HCT116 (cell line): ENCODE measurements around the gene FMN1. TPM values are rescaled to one million over a fixed set of nuclear protein-coding genes. Genes with fewer than 3 reads are reported as not detected.

ENCODE experiments used
- ATAC-seq: fragments of 200-7000 bp; cut with Tn5 transposase; 2 replicates; pipeline ENCODE4 v1.9.1; 2020; ENCODE audit warnings: mild to moderate bottlenecking, moderate library complexity
- BruUV-seq: library from RNA; stranded (reverse); fragments of 400-500 nt; replicated peaks from 2 replicates; lab custom pipeline; 2021; lab: Mats Ljungman, UMichigan
- CTCF ChIA-PET: fragments of 300-600 bp; sonication (Branson Sonifier 250); formaldehyde crosslinking; loops from one replicate; lab custom pipeline; 2021; ENCODE audit warnings: antibody characterized with exemption; lab: Charles Lee
- POLR2A ChIA-PET: fragments of 300-600, 350-600 bp; sonication (Branson Sonifier 250); formaldehyde crosslinking; loops from one replicate; lab custom pipeline; 2021; ENCODE audit warnings: antibody characterized with exemption; lab: Charles Lee
- RAD21 ChIA-PET, 2 experiments: fragments of 300-600 bp; sonication (Branson Sonifier 250); formaldehyde crosslinking; loops; one replicate each; lab custom pipeline; 2023; ENCODE audit warnings: low total read pairs in 2 of 2; ENCODE audit not compliant: uncharacterized antibody in 2 of 2, unreplicated experiment in 2 of 2, low non-redundant PET in 1 of 2; lab: Charles Lee
- DNase-seq: peaks from one replicate; pipeline ENCODE4 v3.0.0-alpha.2; 2010; ENCODE audit warnings: low read depth, low spot score
- H2AFZ ChIP-seq: fragments of 200-600 bp; shearing (Covaris generic), sonication (generic); 2 replicates; pipeline ENCODE4 v1.6.1; 2017; ENCODE audit warnings: low read depth, mixed run types, mixed read lengths, antibody characterized with exemption, low read length; ENCODE audit not compliant: poor library complexity, severe bottlenecking
- H3K27ac ChIP-seq: 2 replicates; pipeline ENCODE4 v1.5.1; 2012; ENCODE audit warnings: low read depth, low read length
- H3K27me3 ChIP-seq: fragments of 200-600 bp; sonication (generic); 2 replicates; pipeline ENCODE4 v1.6.1; 2016; ENCODE audit warnings: mixed run types, low read length, mixed read lengths; ENCODE audit not compliant: insufficient read depth
- H3K36me3 ChIP-seq, 2 experiments: fragments of 200-500 bp in 1 of 2; fragments of 200-600 bp in 1 of 2; sonication (Bioruptor generic) in 1 of 2; sonication (generic) in 1 of 2; 2 replicates each; pipeline versions ENCODE4 v1.5.1 to v1.6.1; 2014 to 2016; ENCODE audit warnings: low read length in 2 of 2, inconsistent platforms in 1 of 2, mixed read lengths in 1 of 2, mixed run types in 1 of 2; ENCODE audit not compliant: insufficient read depth in 2 of 2, control insufficient read depth in 1 of 2
- H3K4me1 ChIP-seq, 2 experiments: fragments of 200-600 bp in 1 of 2; sonication (generic) in 1 of 2; 2 replicates each; pipeline versions ENCODE4 v1.5.1 to v1.6.1; 2012 to 2017; ENCODE audit warnings: low read length in 2 of 2, inconsistent platforms in 1 of 2, mild to moderate bottlenecking in 1 of 2, mixed read lengths in 1 of 2, mixed run types in 1 of 2, moderate library complexity in 1 of 2; ENCODE audit not compliant: insufficient read depth in 2 of 2, control insufficient read depth in 1 of 2
- H3K4me2 ChIP-seq: fragments of 200-600 bp; sonication (generic); 2 replicates; pipeline ENCODE4 v1.6.1; 2017; ENCODE audit warnings: mixed run types, low read length, mixed read lengths
- H3K4me3 ChIP-seq, 2 experiments: fragments of 200-600 bp in 1 of 2; sonication (generic) in 1 of 2; replicated peaks in 1 of 2; 2 replicates each; pipeline ENCODE4 v1.5.1; 2011 to 2016; ENCODE audit warnings: low read length in 2 of 2, control low read depth in 1 of 2, low read depth in 1 of 2, mild to moderate bottlenecking in 1 of 2, mixed read lengths in 1 of 2, mixed run types in 1 of 2
- H3K79me2 ChIP-seq: fragments of 200-600 bp; sonication (generic); 2 replicates; pipeline ENCODE4 v1.6.1; 2017; ENCODE audit warnings: mild to moderate bottlenecking, mixed run types, low read length, moderate library complexity, mixed read lengths; ENCODE audit not compliant: insufficient read depth
- H3K9ac ChIP-seq: fragments of 200-600 bp; sonication (generic); 2 replicates; pipeline ENCODE4 v1.6.1; 2016; ENCODE audit warnings: low read length, mixed read lengths
- H3K9me2 ChIP-seq: fragments of 200-600 bp; sonication (generic), shearing (Covaris generic); 2 replicates; pipeline ENCODE4 v1.6.1; 2017; ENCODE audit warnings: mixed run types, mild to moderate bottlenecking, moderate library complexity; ENCODE audit not compliant: insufficient read depth
- H3K9me3 ChIP-seq, 2 experiments: fragments of 200-500 bp in 1 of 2; fragments of 200-600 bp in 1 of 2; sonication (Bioruptor generic) in 1 of 2; sonication (generic) in 1 of 2; 2 replicates each; pipeline ENCODE4 v1.6.1; 2014 to 2017; ENCODE audit warnings: low read length in 2 of 2, mixed read lengths in 2 of 2, inconsistent platforms in 1 of 2, low read depth in 1 of 2, mild to moderate bottlenecking in 1 of 2, mixed run types in 1 of 2, moderate library complexity in 1 of 2; ENCODE audit not compliant: control insufficient read depth in 1 of 2, insufficient read depth in 1 of 2
- H4K20me1 ChIP-seq: fragments of 200-600 bp; sonication (generic), shearing (Covaris generic); 2 replicates; pipeline ENCODE4 v1.6.1; 2017; ENCODE audit warnings: mixed run types, mild to moderate bottlenecking, moderate library complexity; ENCODE audit not compliant: insufficient read depth
- ATF3 ChIP-seq: IDR thresholded peaks from 2 replicates; pipeline ENCODE4 v1.6.1; 2012
- CBX3 ChIP-seq: IDR thresholded peaks from 2 replicates; pipeline ENCODE4 v1.6.1; 2012; ENCODE audit warnings: low read depth
- CEBPB ChIP-seq: IDR thresholded peaks from 2 replicates; pipeline ENCODE4 v1.6.1; 2012; ENCODE audit warnings: low read depth
- EGR1 ChIP-seq: IDR thresholded peaks from 2 replicates; pipeline ENCODE4 v1.6.1; 2012; ENCODE audit warnings: low read depth
- ELF1 ChIP-seq: IDR thresholded peaks from 2 replicates; pipeline ENCODE4 v1.6.1; 2012; ENCODE audit warnings: low read depth, borderline replicate concordance
- EZH2 ChIP-seq: fragments of 200-600 bp; sonication (generic); IDR thresholded peaks from 2 replicates; pipeline ENCODE4 v1.6.1; 2017; ENCODE audit warnings: antibody characterized with exemption, mixed run types
- JUND ChIP-seq: IDR thresholded peaks from 2 replicates; pipeline ENCODE4 v1.6.1; 2012
- POLR2A ChIP-seq: IDR thresholded peaks from 2 replicates; pipeline ENCODE4 v1.7.0; 2011; ENCODE audit warnings: borderline replicate concordance; ENCODE audit not compliant: insufficient read depth, insufficient read length; ENCODE audit errors: extremely low read depth
- RAD21 ChIP-seq: IDR thresholded peaks from 2 replicates; pipeline ENCODE4 v1.6.1; 2012; ENCODE audit warnings: low read depth, mild to moderate bottlenecking
- REST ChIP-seq: IDR thresholded peaks from 2 replicates; pipeline ENCODE4 v1.6.1; 2012; ENCODE audit warnings: low read depth
- SP1 ChIP-seq: IDR thresholded peaks from 2 replicates; pipeline ENCODE4 v1.6.1; 2012; ENCODE audit warnings: low read depth
- SRF ChIP-seq: IDR thresholded peaks from 2 replicates; pipeline ENCODE4 v1.6.1; 2012; ENCODE audit warnings: low read depth
- ZFX ChIP-seq: fragments of 450-650 bp; IDR thresholded peaks from 2 replicates; pipeline ENCODE4 v1.6.1; 2017
- intact Hi-C: fragments of 100-400 bp; cut with micrococcal nuclease; formaldehyde crosslinking; loops from 2 replicates; pipeline ENCODE4 v1.10.0; 2022
- total RNA-seq: library from RNA; stranded (reverse); gene quantifications from one replicate; pipeline ENCODE4 v1.2.1, GENCODE V29; 2021; ENCODE audit not compliant: unreplicated experiment

Gene FMN1
- total RNA-seq, 1 experiment from 2014 or later = 0.39 TPM

- BruUV-seq = no TSS peak
- POLR2A ChIA-PET = no interaction called here
Measured at GRCh38 chr15:32918547-32918946, 276.0 kb downstream of the FMN1 start.

More at GRCh38 chr15:32918547-32918946, 276.0 kb downstream of the FMN1 start:
- no peak overlapping the region for H3K4me2 ChIP-seq
- H4K20me1 ChIP-seq = no peaks in the 10 kb centered on the region
- H3K9me3 ChIP-seq = no peaks in the 10 kb centered on the region
- H3K36me3 ChIP-seq = no peaks in the 10 kb centered on the region
- ATAC-seq (no peak), DNase-seq (no peak)
- H3K4me1 ChIP-seq = no peaks in the 10 kb centered on the region
- no peaks in the 10 kb centered on the region for H3K79me2 ChIP-seq
- RAD21 ChIA-PET = no interaction called here
- H3K9me2 ChIP-seq = no peaks in the 10 kb centered on the region
- H3K27me3 ChIP-seq = no peaks in the 10 kb centered on the region
- no peak overlapping the region for H3K9ac ChIP-seq
- intact Hi-C loops = no loop called here
- H3K27ac ChIP-seq = no peak overlapping the region
- no peak overlapping the region for H3K4me3 ChIP-seq
- H2AFZ ChIP-seq = no peak overlapping the region
- TF ChIP-seq SRF (no peak), ELF1 (no peak), ATF3 (no peak), ZFX (no peak), EZH2 (no peak), CEBPB (no peak), CBX3 (no peak), SP1 (no peak), JUND (no peak), POLR2A (no peak), REST (no peak), RAD21 (no peak), EGR1 (no peak)
- CTCF ChIA-PET = no interaction called here
